Stimulated activated naive CD4-positive, alpha-beta T cell treated with Interleukin-2 at 50 U/mL for 16 hours (primary cell): Measurements from ENCODE around the gene NTRK3.
"Not testable (repeated sequence)": the region's sequence is repeated elsewhere in the genome, so short reads cannot be mapped to it uniquely, and the experiment has no call there.

Source experiments
- DNase-seq: peaks from one replicate; lab custom pipeline; 2025; lab: John Stamatoyannopoulos, UW

Gene NTRK3

GRCh38 chr15:88072598-88073390 lies 183.7 kb downstream of the NTRK3 start:
- no peak for DNase-seq

GRCh38 chr15:88072133-88072532 lies 184.4 kb downstream of the NTRK3 start:
- DNase-seq = not testable (repeated sequence)

GRCh38 chr15:88071141-88071540 lies 185.4 kb downstream of the NTRK3 start:
- no peak for DNase-seq

- DNase-seq = no peak
These were observed 187.0 kb downstream of the NTRK3 start for GRCh38 chr15:88069561-88069960.

- no peak for DNase-seq
These were observed 189.2 kb downstream of the NTRK3 start for GRCh38 chr15:88067331-88067685.

- no peak for DNase-seq
These were observed 189.8 kb downstream of the NTRK3 start for GRCh38 chr15:88066636-88067330.

GRCh38 chr15:88061452-88061851 lies 195.1 kb downstream of the NTRK3 start:
- no peak for DNase-seq

- DNase-seq = no peak
These were observed 196.2 kb downstream of the NTRK3 start for GRCh38 chr15:88060383-88060782.

- no peak for DNase-seq
These were observed 198.7 kb downstream of the NTRK3 start for GRCh38 chr15:88057836-88058235.

- no peak for DNase-seq
These were observed 207.0 kb downstream of the NTRK3 start for GRCh38 chr15:88049506-88049905.

- no peak for DNase-seq
These were observed 207.8 kb downstream of the NTRK3 start for GRCh38 chr15:88048755-88049154.

- DNase-seq = no peak
These were observed 208.3 kb downstream of the NTRK3 start for GRCh38 chr15:88048237-88048636.

GRCh38 chr15:88046576-88047129 lies 209.9 kb downstream of the NTRK3 start:
- no peak for DNase-seq

- no peak for DNase-seq
These were observed 213.1 kb downstream of the NTRK3 start for GRCh38 chr15:88043396-88043795.

- no peak for DNase-seq
These were observed 214.5 kb downstream of the NTRK3 start for GRCh38 chr15:88042047-88042446.

GRCh38 chr15:88040516-88040915 lies 216.0 kb downstream of the NTRK3 start:
- no peak for DNase-seq

- DNase-seq = no peak
These were observed 218.3 kb downstream of the NTRK3 start for GRCh38 chr15:88038261-88038660.

- DNase-seq = no peak
These were observed 220.2 kb downstream of the NTRK3 start for GRCh38 chr15:88036154-88036839.

GRCh38 chr15:88035381-88035780 lies 221.2 kb downstream of the NTRK3 start:
- no peak for DNase-seq

- DNase-seq = not testable (repeated sequence)
These were observed 223.1 kb downstream of the NTRK3 start for GRCh38 chr15:88033421-88033820.

GRCh38 chr15:88032787-88033186 lies 223.8 kb downstream of the NTRK3 start:
- DNase-seq = no peak

- no peak for DNase-seq
These were observed 225.1 kb downstream of the NTRK3 start for GRCh38 chr15:88031461-88031860.

- no peak for DNase-seq
These were observed 226.8 kb downstream of the NTRK3 start for GRCh38 chr15:88029696-88030095.
